Liver (tissue), 9 donors: ENCODE results near the gene TERT. TPM values are rescaled to one million over a fixed set of nuclear protein-coding genes. Genes with fewer than 3 reads are reported as not detected.

Source experiments
- DNase-seq: peaks from one replicate; pipeline ENCODE4 v3.0.0-alpha.2; 2017; ENCODE audit warnings: low spot score
- H3K27ac ChIP-seq, 2 donors: one replicate each; pipeline ENCODE4 v1.7.0; 2013; ENCODE audit warnings: inconsistent platforms in 2 of 2, low read length in 2 of 2, control low read depth in 1 of 2, low read depth in 1 of 2, mild to moderate bottlenecking in 1 of 2
- H3K27me3 ChIP-seq, 4 donors: one replicate each; pipeline versions ENCODE4 v1.6.1 to v1.7.0; 2013; ENCODE audit warnings: low read length in 3 of 4, inconsistent platforms in 1 of 4, mild to moderate bottlenecking in 1 of 4, moderate library complexity in 1 of 4; ENCODE audit not compliant: control insufficient read depth in 4 of 4, insufficient read depth in 4 of 4
- H3K36me3 ChIP-seq, 4 donors: one replicate each; pipeline versions ENCODE4 v1.6.1 to v1.7.0; 2013; ENCODE audit warnings: low read length in 3 of 4, mild to moderate bottlenecking in 3 of 4, low read depth in 1 of 4, moderate library complexity in 1 of 4; ENCODE audit not compliant: control insufficient read depth in 4 of 4, insufficient read depth in 3 of 4
- H3K4me1 ChIP-seq, 4 donors: one replicate each; pipeline versions ENCODE4 v1.6.1 to v1.7.0; 2013; ENCODE audit warnings: low read length in 3 of 4, mild to moderate bottlenecking in 3 of 4, moderate library complexity in 1 of 4; ENCODE audit not compliant: control insufficient read depth in 4 of 4, insufficient read depth in 4 of 4
- H3K4me3 ChIP-seq, 3 donors: one replicate each; pipeline versions ENCODE4 v1.6.1 to v1.7.0; 2013; ENCODE audit warnings: low read length in 3 of 3, control low read depth in 1 of 3, low read depth in 1 of 3, mild to moderate bottlenecking in 1 of 3
- H3K9ac ChIP-seq, 2 donors: one replicate each; pipeline ENCODE4 v1.7.0; 2013; ENCODE audit warnings: low read length in 2 of 2, mild to moderate bottlenecking in 2 of 2, moderate library complexity in 2 of 2, control low read depth in 1 of 2, low read depth in 1 of 2
- H3K9me3 ChIP-seq, 4 donors: one replicate each; pipeline versions ENCODE4 v1.6.1 to v1.7.0; 2013; ENCODE audit warnings: low read length in 3 of 4; ENCODE audit not compliant: control insufficient read depth in 4 of 4
- ATF3 ChIP-seq: IDR thresholded peaks from 2 replicates; pipeline ENCODE4 v1.6.1; 2016; ENCODE audit warnings: antibody characterized with exemption
- CTCF ChIP-seq: fragments of 150-350 bp; IDR thresholded peaks from 2 replicates; pipeline ENCODE4 v1.5.1; 2017; ENCODE audit warnings: improper control_type of control experiment, low read depth, low read length; ENCODE audit not compliant: missing input control
- EGR1 ChIP-seq, 2 donors: IDR thresholded peaks; 2 replicates each; pipeline ENCODE4 v1.6.1; 2016 to 2018; ENCODE audit warnings: antibody characterized with exemption in 2 of 2, low read depth in 2 of 2
- FOXA1 ChIP-seq: IDR thresholded peaks from 2 replicates; pipeline ENCODE4 v1.6.1; 2016; ENCODE audit warnings: antibody characterized with exemption
- FOXA2 ChIP-seq: IDR thresholded peaks from 2 replicates; pipeline ENCODE4 v1.6.1; 2016; ENCODE audit warnings: antibody characterized with exemption
- GABPA ChIP-seq, 2 donors: IDR thresholded peaks in 1 of 2; conservative IDR thresholded peaks in 1 of 2; 2 replicates each; pipeline ENCODE4 v1.6.1; 2016; ENCODE audit warnings: antibody characterized with exemption in 2 of 2, mild to moderate bottlenecking in 1 of 2, moderate library complexity in 1 of 2
- HNF4A ChIP-seq, 2 donors: conservative IDR thresholded peaks; 2 replicates each; pipeline ENCODE4 v1.6.1; 2016; ENCODE audit warnings: antibody characterized with exemption in 2 of 2, mild to moderate bottlenecking in 2 of 2
- HNF4G ChIP-seq: IDR thresholded peaks from 2 replicates; pipeline ENCODE4 v1.6.1; 2016; ENCODE audit warnings: antibody characterized with exemption
- JUND ChIP-seq, 2 donors: IDR thresholded peaks; 2 replicates each; pipeline ENCODE4 v1.6.1; 2016; ENCODE audit warnings: antibody characterized with exemption in 2 of 2
- MAX ChIP-seq: IDR thresholded peaks from 2 replicates; pipeline ENCODE4 v1.6.1; 2016; ENCODE audit warnings: antibody characterized with exemption
- RAD21 ChIP-seq, 2 donors: IDR thresholded peaks; 2 replicates each; pipeline ENCODE4 v1.6.1; 2016; ENCODE audit warnings: antibody characterized with exemption in 2 of 2, mild to moderate bottlenecking in 2 of 2
- REST ChIP-seq: IDR thresholded peaks from 2 replicates; pipeline ENCODE4 v1.6.1; 2016; ENCODE audit warnings: antibody characterized with exemption, mild to moderate bottlenecking
- RXRA ChIP-seq, 2 donors: IDR thresholded peaks; 2 replicates each; pipeline ENCODE4 v1.6.1; 2017 to 2018; ENCODE audit warnings: antibody characterized with exemption in 2 of 2, mild to moderate bottlenecking in 1 of 2
- TAF1 ChIP-seq: conservative IDR thresholded peaks from 2 replicates; pipeline ENCODE4 v1.6.1; 2016; ENCODE audit warnings: antibody characterized with exemption, mild to moderate bottlenecking
- YY1 ChIP-seq: IDR thresholded peaks from 2 replicates; pipeline ENCODE4 v1.6.1; 2016; ENCODE audit warnings: antibody characterized with exemption, mild to moderate bottlenecking
- WGBS: extraction: QIAGEN DNeasy Blood & Tissue Kit; methylation state at CpG from one replicate; pipeline ENCODE4 v1.1.7; 2013; 5-methylcytosine and 5-hydroxymethylcytosine counted together
- polyA plus RNA-seq, 2 donors: library from polyadenylated mRNA; stranded (reverse) in 1 of 2; unstranded in 1 of 2; fragments of 200-250 nt in 1 of 2; fragments of >200 nt in 1 of 2; fragmentation: Nextera tagmentation in 1 of 2; extraction: Ambion mirVana in 1 of 2; gene quantifications; one replicate each; pipeline versions ENCODE4 v1.2.1 to v1.2.3, GENCODE V29; 2013 to 2015
- total RNA-seq, 2 donors: library from RNA; depleted of rRNA; stranded (reverse); fragments of >200 nt; gene quantifications; one replicate each; pipeline ENCODE4 v1.2.3, GENCODE V29; 2014
- donor health status: healthy.
- donor health status: healthy.
- donor health status: healthy.
- donor health status: healthy.
- donor health status: healthy.

Gene TERT
- total and polyA plus RNA-seq, 4 donors = 0.14 TPM; not detected in 3

- 37% methylated on average over 18 of the region's 18 CpGs for WGBS
- H3K4me3 ChIP-seq = no peak overlapping the region
- DNase-seq = no peak
- H3K9ac ChIP-seq = no peak overlapping the region
- no peaks in the 10 kb centered on the region for H3K9me3 ChIP-seq
- no peaks in the 10 kb centered on the region for H3K36me3 ChIP-seq
- no peak overlapping the region for H3K27ac ChIP-seq
- TF ChIP-seq TAF1 (no peak), RAD21 (IDR thresholded peaks at IDR 0.05) (peak; percentile 86 to 93), CTCF (peak; percentile 72), HNF4A (conservative IDR thresholded peaks at IDR 0.05) (peak in 1 of 2 donors; percentile 53), RXRA (IDR thresholded peaks at IDR 0.05) (peak in 1 of 2 donors; percentile 7), ATF3 (no peak), JUND (IDR thresholded peaks at IDR 0.05) (no peak)
- peaks cover 0 to 10% (median 4%) of the 10 kb centered on the region in 4 donors for H3K4me1 ChIP-seq
- H3K27me3 ChIP-seq = no peaks in the 10 kb centered on the region
Observed at GRCh38 chr5:1204693-1205242, 90.1 kb downstream of the TERT start.

GRCh38 chr5:1203968-1204692 lies 90.7 kb downstream of the TERT start:
- Histone ChIP-seq H3K27ac (no peak overlapping the region), H3K27me3 (no peaks in the 10 kb centered on the region), H3K36me3 (no peaks in the 10 kb centered on the region), H3K9me3 (no peaks in the 10 kb centered on the region), H3K4me3 (no peak overlapping the region), H3K4me1 (peaks cover 0 to 10% (median 4%) of the 10 kb centered on the region in 4 donors), H3K9ac (no peak overlapping the region)
- TF ChIP-seq GABPA (IDR thresholded peaks at IDR 0.05 in 1 of 2, conservative IDR thresholded peaks at IDR 0.05 in 1 of 2) (no peak), FOXA2 (no peak), MAX (no peak), TAF1 (no peak), FOXA1 (no peak), YY1 (no peak), REST (no peak), ATF3 (no peak), HNF4A (conservative IDR thresholded peaks at IDR 0.05) (no peak), RXRA (IDR thresholded peaks at IDR 0.05) (no peak), EGR1 (IDR thresholded peaks at IDR 0.05; ENCODE audit: low read depth in 2 of 2) (no peak), HNF4G (no peak)
- 84% methylated on average over 25 of the region's 25 CpGs for WGBS
- DNase-seq = no peak
